Activated CD8-positive, alpha-beta T cell treated with anti-CD3 and anti-CD28 coated beads for 36 hours (primary cell): ENCODE results near the gene PLS1. TPM values are rescaled to one million over a fixed set of nuclear protein-coding genes. Genes with fewer than 3 reads are reported as not detected.

Experiments used
- ATAC-seq: fragments of 200-7000 bp; cut with Tn5 transposase; one replicate; pipeline ENCODE4 v1.10.0; 2021; ENCODE audit warnings: mild to moderate bottlenecking, moderate library complexity
- CTCF ChIA-PET: fragments of 350-600 bp; sonication (Branson Sonifier 250); formaldehyde crosslinking; loops from one replicate; lab custom pipeline; 2021; ENCODE audit warnings: antibody characterized with exemption; lab: Charles Lee
- POLR2A ChIA-PET: fragments of 350-600 bp; sonication (Branson Sonifier 250); formaldehyde crosslinking; loops from one replicate; lab custom pipeline; 2021; ENCODE audit warnings: antibody characterized with exemption; lab: Charles Lee
- DNase-seq: peaks from one replicate; pipeline ENCODE4 v3.0.0-alpha.2; 2020
- H3K27ac Mint-ChIP-seq: one replicate; pipeline ENCODE4 v1.8.0; 2021; ENCODE audit warnings: mild to moderate bottlenecking, mixed read lengths
- H3K27me3 Mint-ChIP-seq: one replicate; pipeline ENCODE4 v1.8.0; 2021; ENCODE audit warnings: mixed read lengths
- H3K36me3 Mint-ChIP-seq: one replicate; pipeline ENCODE4 v1.8.0; 2021; ENCODE audit warnings: low read depth, mixed read lengths
- H3K4me1 Mint-ChIP-seq: one replicate; pipeline ENCODE4 v1.8.0; 2021; ENCODE audit warnings: low read depth, mixed read lengths
- H3K4me3 Mint-ChIP-seq: one replicate; pipeline ENCODE4 v1.8.0; 2021; ENCODE audit warnings: mild to moderate bottlenecking, moderate library complexity, mixed read lengths
- H3K9me3 Mint-ChIP-seq: one replicate; pipeline ENCODE4 v1.8.0; 2021; ENCODE audit warnings: mixed read lengths
- intact Hi-C: fragments of 100-400 bp; cut with micrococcal nuclease; formaldehyde crosslinking; loops from one replicate; pipeline ENCODE4 v1.10.0; 2022
- total RNA-seq, 2 experiments: library from RNA; stranded (reverse); gene quantifications; one replicate each; pipeline ENCODE4 v1.2.3, GENCODE V29; 2021
- TF ChIP-seq, protein P1 (sequence below): fragments of 200-600 bp; IDR thresholded peaks from one replicate; pipeline ENCODE4 v1.8.0; 2022; ENCODE audit warnings: antibody characterized with exemption, mild to moderate bottlenecking

The PLS1 gene
- total RNA-seq, 2 experiments from 2014 or later, result 4.7 to 5.6 TPM

GRCh38 chr3:142716102-142716501 lies 119.9 kb downstream of the PLS1 start:
- H3K27me3 Mint-ChIP-seq, result peaks cover 27% of the 10 kb centered on the region
- no peaks in the 10 kb centered on the region for H3K9me3 Mint-ChIP-seq
- no peak overlapping the region for H3K4me3 Mint-ChIP-seq
- no peak for ATAC-seq
- no peak for DNase-seq
- ChIA-PET POLR2A (no interaction called here), CTCF (no interaction called here)
- TF ChIP-seq, protein P1, sequence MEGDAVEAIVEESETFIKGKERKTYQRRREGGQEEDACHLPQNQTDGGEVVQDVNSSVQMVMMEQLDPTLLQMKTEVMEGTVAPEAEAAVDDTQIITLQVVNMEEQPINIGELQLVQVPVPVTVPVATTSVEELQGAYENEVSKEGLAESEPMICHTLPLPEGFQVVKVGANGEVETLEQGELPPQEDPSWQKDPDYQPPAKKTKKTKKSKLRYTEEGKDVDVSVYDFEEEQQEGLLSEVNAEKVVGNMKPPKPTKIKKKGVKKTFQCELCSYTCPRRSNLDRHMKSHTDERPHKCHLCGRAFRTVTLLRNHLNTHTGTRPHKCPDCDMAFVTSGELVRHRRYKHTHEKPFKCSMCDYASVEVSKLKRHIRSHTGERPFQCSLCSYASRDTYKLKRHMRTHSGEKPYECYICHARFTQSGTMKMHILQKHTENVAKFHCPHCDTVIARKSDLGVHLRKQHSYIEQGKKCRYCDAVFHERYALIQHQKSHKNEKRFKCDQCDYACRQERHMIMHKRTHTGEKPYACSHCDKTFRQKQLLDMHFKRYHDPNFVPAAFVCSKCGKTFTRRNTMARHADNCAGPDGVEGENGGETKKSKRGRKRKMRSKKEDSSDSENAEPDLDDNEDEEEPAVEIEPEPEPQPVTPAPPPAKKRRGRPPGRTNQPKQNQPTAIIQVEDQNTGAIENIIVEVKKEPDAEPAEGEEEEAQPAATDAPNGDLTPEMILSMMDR, result no peak
- intact Hi-C loops, result no loop called here
- H3K36me3 Mint-ChIP-seq, result no peaks in the 10 kb centered on the region
- no peaks in the 10 kb centered on the region for H3K4me1 Mint-ChIP-seq
- H3K27ac Mint-ChIP-seq, result no peak overlapping the region

DNA sequence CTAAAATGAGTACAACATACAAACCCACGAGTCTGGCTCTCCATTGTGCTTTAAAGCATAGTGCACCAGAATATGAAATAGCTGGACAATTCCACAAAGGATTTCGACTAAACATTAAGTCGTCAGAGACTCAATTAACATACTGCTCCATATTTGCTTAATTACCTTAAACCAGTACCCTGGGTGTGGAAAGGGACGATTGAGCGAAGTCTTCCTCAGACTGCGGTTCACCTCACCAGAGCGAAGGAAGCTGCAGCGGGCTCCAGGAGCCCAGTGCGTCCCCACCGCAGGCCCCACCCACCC lies 127.4 kb downstream of the PLS1 start:
- ATAC-seq (no peak), DNase-seq (no peak)
- peaks cover 6% of the 10 kb centered on the region for H3K4me1 Mint-ChIP-seq
- H3K36me3 Mint-ChIP-seq, result no peaks in the 10 kb centered on the region
- TF ChIP-seq, protein P1, result no peak
- intact Hi-C loops, result loop anchor here (10.0 kb wide), 1 partner anchor 149 kb away; the partner anchor contains the start of gene ATR
- H3K9me3 Mint-ChIP-seq, result no peaks in the 10 kb centered on the region
- peak overlapping the region; percentile 85 for H3K4me3 Mint-ChIP-seq
- CTCF ChIA-PET, result interaction anchor here (0.8 to 1.1 kb wide), 3 partner anchors 104 to 136 kb away, joined by 3 to 4 read pairs (median 4); no protein-coding TSS in a partner anchor
- POLR2A ChIA-PET, result interaction anchor here (1.0 to 1.1 kb wide), 3 partner anchors 24 to 277 kb away, joined by 3 to 5 read pairs (median 3); partner anchors contain the start of gene U2SURP
- no peak overlapping the region for H3K27ac Mint-ChIP-seq
- peaks cover 41% of the 10 kb centered on the region for H3K27me3 Mint-ChIP-seq

DNA sequence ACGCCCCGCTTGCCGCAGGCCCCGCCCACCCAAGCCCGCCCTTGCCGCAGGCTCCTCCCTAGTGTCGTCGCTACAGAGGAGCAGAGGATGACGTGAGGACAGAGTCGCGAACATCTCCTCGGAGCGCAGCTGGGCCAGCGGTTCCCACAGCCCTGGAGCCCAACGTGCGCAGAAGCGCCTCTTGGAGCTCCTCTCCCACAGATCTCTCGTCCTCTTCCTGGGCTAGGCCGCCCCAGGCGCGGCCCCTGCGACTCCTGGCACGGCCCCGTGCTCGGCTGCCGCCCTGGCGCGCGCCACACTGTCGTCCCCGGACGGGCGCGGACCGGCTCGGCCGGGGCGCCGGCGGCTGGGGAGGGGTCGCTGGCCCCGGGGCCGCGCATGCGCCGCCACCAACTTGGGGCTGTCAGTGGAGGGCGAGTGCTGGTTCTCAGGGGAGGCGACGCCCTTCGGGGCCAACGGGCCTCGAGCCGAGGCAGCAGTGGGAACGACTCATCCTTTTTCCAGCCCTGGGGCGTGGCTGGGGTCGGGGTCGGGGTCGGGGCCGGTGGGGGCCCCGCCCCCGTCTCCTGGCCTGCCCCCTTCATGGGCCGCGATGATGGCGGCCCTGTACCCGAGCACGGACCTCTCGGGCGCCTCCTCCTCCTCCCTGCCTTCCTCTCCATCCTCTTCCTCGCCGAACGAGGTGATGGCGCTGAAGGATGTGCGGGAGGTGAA lies 127.9 kb downstream of the PLS1 start, which contains the start of gene TRPC1:
TRPC1 (plus strand) TSS at position 67 of the 714 bp plus-strand sequence; CDS start at position 593, 526 bp downstream.
- ATAC-seq, result peak; percentile 96
- Mint-ChIP-seq H3K4me1 (peaks cover 6% of the 10 kb centered on the region), H3K27me3 (peaks cover 37% of the 10 kb centered on the region), H3K27ac (peak within 1 kb of the TSS; percentile 88), H3K9me3 (no peaks in the 10 kb centered on the region), H3K36me3 (no peaks in the 10 kb centered on the region), H3K4me3 (peak within 1 kb of the TSS; percentile 85)
- peak; percentile 80 for DNase-seq
- CTCF ChIA-PET, result interaction anchor here (0.8 to 1.1 kb wide), 3 partner anchors 104 to 137 kb away, joined by 3 to 4 read pairs (median 4); no protein-coding TSS in a partner anchor
- POLR2A ChIA-PET, result interaction anchor here (1.0 to 1.1 kb wide), 5 partner anchors 23 to 277 kb away, joined by 3 to 5 read pairs (median 3); partner anchors contain the start of gene U2SURP
- intact Hi-C loops, result loop anchor here (10.0 kb wide), 1 partner anchor 149 kb away; the partner anchor contains the start of gene ATR
- TF ChIP-seq, protein P1, result no peak

DNA sequence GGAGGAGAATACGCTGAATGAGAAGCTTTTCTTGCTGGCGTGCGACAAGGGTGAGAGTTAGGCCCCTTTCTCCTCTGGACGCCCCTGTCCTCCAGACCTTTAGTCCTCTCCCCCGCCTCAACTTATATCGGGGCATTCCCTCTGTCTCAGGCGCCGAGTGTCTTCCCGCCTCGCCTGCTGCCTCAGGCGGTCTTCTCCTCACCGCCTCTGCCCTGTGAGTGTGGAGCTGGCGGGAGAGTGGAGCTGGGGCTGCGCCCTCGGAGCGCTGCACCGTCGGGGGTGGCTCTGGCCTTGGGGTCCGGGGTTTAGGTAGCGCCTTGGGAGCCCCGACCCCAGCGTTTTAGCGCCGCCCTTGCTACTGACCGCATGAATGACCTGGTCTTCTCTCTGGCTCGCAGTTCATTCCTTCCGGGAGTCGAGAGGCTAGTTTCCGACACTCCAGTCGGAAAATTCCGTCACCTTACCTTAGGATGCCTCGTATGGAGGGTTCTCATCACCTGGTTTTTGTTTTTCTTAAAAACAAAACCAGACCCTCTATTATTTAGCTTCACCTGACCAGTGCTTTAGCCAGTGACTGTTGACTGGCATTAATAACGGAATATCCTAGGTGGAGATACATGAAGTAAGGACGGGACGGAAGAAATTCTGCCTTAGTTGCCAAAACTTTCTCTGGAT lies 128.6 kb downstream of the PLS1 start:
- POLR2A ChIA-PET, result interaction anchor here (1.1 kb wide), 4 partner anchors 23 to 276 kb away, joined by 3 to 5 read pairs (median 3); partner anchors contain the start of gene U2SURP
- Mint-ChIP-seq H3K9me3 (no peaks in the 10 kb centered on the region), H3K36me3 (no peaks in the 10 kb centered on the region), H3K27ac (peak overlapping the region; percentile 68), H3K4me1 (peaks cover 6% of the 10 kb centered on the region), H3K4me3 (peak overlapping the region; percentile 85), H3K27me3 (peaks cover 31% of the 10 kb centered on the region)
- DNase-seq (peak; percentile 29), ATAC-seq (peak; percentile 32)
- CTCF ChIA-PET, result interaction anchor here (1.1 kb wide), 1 partner anchor 136 kb away, joined by 4 read pairs; no protein-coding TSS in a partner anchor
- intact Hi-C loops, result loop anchor here (10.0 kb wide), 1 partner anchor 150 kb away; the partner anchor contains the start of gene ATR
- TF ChIP-seq, protein P1, result no peak
